Naive thymus-derived CD4-positive, alpha-beta T cell (primary cell): ENCODE measurements around the gene PLK1. TPM values are rescaled to one million over a fixed set of nuclear protein-coding genes. Genes with fewer than 3 reads are reported as not detected.
A peak's percentile ranks its signal among the peaks of the same experiment; 100 is the strongest.
"Not testable (repeated sequence)": the region's sequence is repeated elsewhere in the genome, so short reads cannot be mapped to it uniquely, and the experiment has no call there.

ENCODE experiments used
- ATAC-seq: fragments of 150-1000 bp; cut with Tn5 transposase; 2 replicates; pipeline ENCODE4 v1.10.0; 2021; ENCODE audit warnings: mild to moderate bottlenecking, moderate library complexity
- CTCF ChIA-PET: fragments of 350-600 bp; sonication (Branson Sonifier 250); formaldehyde crosslinking; loops from one replicate; lab custom pipeline; 2021; ENCODE audit warnings: antibody characterized with exemption; lab: Charles Lee
- POLR2A ChIA-PET: fragments of 350-600 bp; sonication (Branson Sonifier 250); formaldehyde crosslinking; loops from one replicate; lab custom pipeline; 2021; ENCODE audit warnings: antibody characterized with exemption, inconsistent platforms; lab: Charles Lee
- DNase-seq, 9 donors: peaks; one replicate each; pipeline versions ENCODE4 v3.0.0 to v3.0.0-alpha.2; 2020 to 2022; ENCODE audit warnings: mixed read lengths in 1 of 9
- H3K27ac ChIP-seq: one replicate; pipeline ENCODE4 v1.7.0; 2013; ENCODE audit warnings: mild to moderate bottlenecking, low read depth, low read length, moderate library complexity
- H3K27me3 ChIP-seq, 2 donors: one replicate each; pipeline ENCODE4 v1.7.0; 2013; ENCODE audit warnings: low read length in 2 of 2, mild to moderate bottlenecking in 2 of 2, moderate library complexity in 2 of 2; ENCODE audit not compliant: control insufficient read depth in 2 of 2, insufficient read depth in 2 of 2
- H3K36me3 ChIP-seq, 3 experiments: 1 replicate in 2 of 3; 2 replicates in 1 of 3; pipeline ENCODE4 v1.7.0; 2013; ENCODE audit warnings: low read length in 3 of 3, mild to moderate bottlenecking in 3 of 3, moderate library complexity in 1 of 3; ENCODE audit not compliant: insufficient read depth in 3 of 3, control insufficient read depth in 2 of 3
- H3K4me1 ChIP-seq, 2 donors: one replicate each; pipeline ENCODE4 v1.7.0; 2013; ENCODE audit warnings: low read length in 2 of 2, mild to moderate bottlenecking in 2 of 2, moderate library complexity in 1 of 2; ENCODE audit not compliant: control insufficient read depth in 2 of 2, insufficient read depth in 2 of 2
- H3K4me3 ChIP-seq: 2 replicates; pipeline ENCODE4 v1.7.0; 2013; ENCODE audit warnings: mild to moderate bottlenecking, low read length
- H3K9me3 ChIP-seq, 3 experiments: 1 replicate in 2 of 3; 2 replicates in 1 of 3; pipeline ENCODE4 v1.7.0; 2013; ENCODE audit warnings: low read length in 3 of 3; ENCODE audit not compliant: control insufficient read depth in 2 of 3
- H3K27ac Mint-ChIP-seq, 9 donors: one replicate each; pipeline ENCODE4 v1.8.0; 2020 to 2022; ENCODE audit warnings: mixed read lengths in 9 of 9, mild to moderate bottlenecking in 8 of 9, moderate library complexity in 5 of 9, inconsistent platforms in 2 of 9
- H3K27me3 Mint-ChIP-seq, 5 donors: one replicate each; pipeline ENCODE4 v1.8.0; 2021 to 2022; ENCODE audit warnings: mixed read lengths in 5 of 5, mild to moderate bottlenecking in 1 of 5
- H3K36me3 Mint-ChIP-seq, 5 donors: one replicate each; pipeline ENCODE4 v1.8.0; 2020 to 2022; ENCODE audit warnings: mixed read lengths in 5 of 5, mild to moderate bottlenecking in 3 of 5, inconsistent platforms in 1 of 5
- H3K4me1 Mint-ChIP-seq, 7 donors: one replicate each; pipeline ENCODE4 v1.8.0; 2020 to 2022; ENCODE audit warnings: mixed read lengths in 7 of 7, mild to moderate bottlenecking in 3 of 7, inconsistent platforms in 1 of 7
- H3K4me3 Mint-ChIP-seq, 10 donors: one replicate each; pipeline ENCODE4 v1.8.0; 2020 to 2022; ENCODE audit warnings: mild to moderate bottlenecking in 10 of 10, mixed read lengths in 10 of 10, moderate library complexity in 6 of 10, inconsistent platforms in 2 of 10
- H3K9me3 Mint-ChIP-seq, 11 donors: one replicate each; pipeline ENCODE4 v1.8.0; 2020 to 2022; ENCODE audit warnings: mixed read lengths in 11 of 11, mild to moderate bottlenecking in 4 of 11, inconsistent platforms in 1 of 11, moderate library complexity in 1 of 11
- intact Hi-C, 2 donors: fragments of 100-400 bp; cut with micrococcal nuclease; formaldehyde crosslinking; loops; one replicate each; pipeline ENCODE4 v1.15.1; 2023
- polyA plus RNA-seq, 2 donors: library from polyadenylated mRNA; unstranded; fragments of 300-500 nt; fragmentation: Illumina TruSeq; gene quantifications; one replicate each; pipeline ENCODE4 v1.2.3, GENCODE V29; 2021
- total RNA-seq, 6 experiments: library from RNA in 5 of 6; stranded (reverse) in 5 of 6; gene quantifications; 1 replicate in 5 of 6; 2 replicates in 1 of 6; pipeline ENCODE4 v1.2.3 and lab custom pipeline; 2021 to 2026

Gene PLK1
- total and polyA plus RNA-seq, 7 experiments from 2014 or later = 0.16 to 65.0 (median 3.0) TPM

GRCh38 chr16:23711785-23712184, 33.1 kb downstream of the PLK1 start:
- intact Hi-C loops = no loop called here
- ChIA-PET POLR2A (interaction anchor here (0.7 kb wide), 1 partner anchor 23 kb away, joined by 3 read pairs; no protein-coding TSS in a partner anchor), CTCF (no interaction called here)
- no peaks in the 10 kb centered on the region for H3K4me1 ChIP-seq
- Mint-ChIP-seq H3K4me1 (peaks cover 0 to 3% (median 0%) of the 10 kb centered on the region in 7 donors), H3K9me3 (peaks cover 0 to 31% (median 11%) of the 10 kb centered on the region in 11 donors), H3K27ac (no peak overlapping the region), H3K36me3 (peaks cover 0 to 5% (median 0%) of the 10 kb centered on the region in 5 donors), H3K27me3 (peaks cover 35 to 57% (median 53%) of the 10 kb centered on the region in 5 donors), H3K4me3 (no peak overlapping the region)
- no peak overlapping the region for H3K4me3 ChIP-seq
- H3K27me3 ChIP-seq = peaks cover 0 to 2% of the 10 kb centered on the region in 2 donors
- no peaks in the 10 kb centered on the region for H3K36me3 ChIP-seq
- ATAC-seq (no peak), DNase-seq (no peak)
- H3K27ac ChIP-seq = no peak overlapping the region
- peaks cover 0 to 18% (median 0%) of the 10 kb centered on the region in 3 experiments for H3K9me3 ChIP-seq

DNA sequence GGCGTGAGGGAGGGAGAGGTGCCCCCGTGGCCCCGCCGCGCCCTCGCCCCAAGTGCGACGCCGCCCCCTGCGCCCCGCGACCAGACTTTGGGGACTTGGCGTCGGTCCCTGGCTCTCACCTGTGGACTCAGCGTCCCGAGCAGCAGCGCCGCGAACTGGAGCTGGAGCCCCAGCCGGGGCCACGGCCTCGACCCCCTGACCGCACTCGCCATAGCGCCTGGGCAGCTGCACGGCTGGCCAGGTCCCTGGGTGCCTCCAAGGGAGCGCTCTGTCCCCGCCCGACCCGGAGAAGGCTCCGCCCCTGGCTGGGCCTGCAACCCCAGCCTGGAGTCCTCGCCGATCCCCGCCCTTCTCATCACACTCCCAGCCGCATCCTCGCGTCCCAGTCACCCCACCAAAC, 34.3 kb downstream of the PLK1 start, which contains the start of gene ERN2:
ERN2 (minus strand) TSS at position 247 of the 400 bp plus-strand sequence; CDS start at position 212, 35 bp downstream.
- intact Hi-C loops = no loop called here
- CTCF ChIA-PET = no interaction called here
- Histone ChIP-seq H3K36me3 (no peaks in the 10 kb centered on the region), H3K27ac (no peak within 1 kb of the TSS), H3K27me3 (peaks cover 0 to 2% of the 10 kb centered on the region in 2 donors), H3K4me3 (no peak within 1 kb of the TSS), H3K4me1 (no peaks in the 10 kb centered on the region), H3K9me3 (peaks cover 0 to 18% (median 0%) of the 10 kb centered on the region in 3 experiments)
- POLR2A ChIA-PET = no interaction called here
- DNase-seq (no peak), ATAC-seq (no peak)
- Mint-ChIP-seq H3K4me1 (peaks cover 0 to 3% (median 0%) of the 10 kb centered on the region in 7 donors), H3K27me3 (peaks cover 42 to 63% (median 60%) of the 10 kb centered on the region in 5 donors), H3K36me3 (peaks cover 0 to 5% (median 0%) of the 10 kb centered on the region in 5 donors), H3K27ac (no peak within 1 kb of the TSS), H3K9me3 (peaks cover 0 to 31% (median 11%) of the 10 kb centered on the region in 11 donors), H3K4me3 (peak within 1 kb of the TSS in 1 of 10 donors; percentile 52)

DNA sequence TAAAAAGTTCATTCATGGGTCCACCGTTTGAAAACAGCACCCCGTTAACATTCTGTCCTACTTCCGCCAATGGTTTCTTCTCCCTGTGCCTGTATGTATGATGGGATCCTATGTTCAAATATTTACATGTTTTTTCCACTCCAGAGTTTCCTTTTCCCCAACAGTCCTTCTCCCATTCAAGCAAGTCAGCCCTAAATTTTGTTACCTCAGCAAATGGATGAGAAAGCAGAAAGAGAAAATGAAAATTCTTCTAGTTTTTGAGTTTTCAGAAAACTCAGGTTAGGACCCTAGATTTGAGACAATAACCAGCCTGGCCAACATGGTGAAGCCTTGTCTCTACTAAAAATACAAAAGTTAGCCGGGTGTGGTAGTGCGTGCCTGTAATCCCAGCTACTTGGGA, 37.8 kb downstream of the PLK1 start:
- Histone ChIP-seq H3K4me1 (no peaks in the 10 kb centered on the region), H3K27ac (no peak overlapping the region), H3K9me3 (no peaks in the 10 kb centered on the region), H3K36me3 (no peaks in the 10 kb centered on the region), H3K4me3 (no peak overlapping the region), H3K27me3 (peaks cover 0 to 4% of the 10 kb centered on the region in 2 donors)
- Mint-ChIP-seq H3K9me3 (peaks cover 0 to 12% (median 4%) of the 10 kb centered on the region in 11 donors), H3K4me3 (no peak overlapping the region), H3K36me3 (peaks cover 0 to 1% (median 0%) of the 10 kb centered on the region in 5 donors), H3K27me3 (peaks cover 45 to 51% (median 47%) of the 10 kb centered on the region in 5 donors), H3K27ac (no peak overlapping the region), H3K4me1 (peaks cover 0 to 3% (median 0%) of the 10 kb centered on the region in 7 donors)
- ChIA-PET POLR2A (no interaction called here), CTCF (no interaction called here)
- ATAC-seq (no peak), DNase-seq (no peak)
- intact Hi-C loops = no loop called here

DNA sequence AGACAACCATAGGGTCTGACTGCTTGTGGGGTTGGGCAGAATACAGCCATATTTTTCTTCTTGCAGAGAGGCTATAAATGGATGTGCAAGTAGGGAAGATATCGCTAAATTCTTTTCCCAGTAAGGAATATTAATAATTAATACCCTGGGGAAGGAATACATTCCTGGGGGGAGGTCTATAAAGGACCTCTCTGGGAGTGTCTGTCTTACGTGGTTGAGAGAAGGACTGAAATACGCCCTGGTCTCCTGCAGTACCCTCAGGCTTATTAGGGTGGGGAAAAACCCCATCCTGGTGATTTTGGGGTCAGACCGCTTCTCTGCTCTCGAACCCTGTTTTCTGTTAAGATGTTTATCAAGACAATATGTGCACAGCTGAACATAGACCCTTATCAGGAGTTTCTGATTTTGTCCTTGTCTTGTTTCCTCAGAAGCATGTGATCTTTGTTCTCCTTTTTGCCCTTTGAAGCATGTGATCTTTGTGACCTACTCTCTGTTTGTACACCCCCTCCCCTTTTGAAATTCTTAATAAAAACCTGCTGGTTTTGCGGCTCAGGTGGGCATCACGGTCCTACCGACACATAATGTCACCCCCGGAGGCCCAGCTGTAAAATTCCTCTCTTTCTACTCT, 44.0 kb downstream of the PLK1 start:
- H3K36me3 Mint-ChIP-seq, CTCF ChIA-PET, DNase-seq, POLR2A ChIA-PET, H3K9me3 ChIP-seq, H3K4me3 Mint-ChIP-seq, ATAC-seq, H3K4me1 Mint-ChIP-seq, intact Hi-C loops, H3K36me3 ChIP-seq, H3K27ac ChIP-seq, H3K27ac Mint-ChIP-seq, H3K4me1 ChIP-seq, H3K4me3 ChIP-seq, H3K27me3 ChIP-seq: not testable (repeated sequence)
- peaks cover 16 to 30% (median 22%) of the 10 kb centered on the region in 5 donors for H3K27me3 Mint-ChIP-seq
- H3K9me3 Mint-ChIP-seq = peaks cover 6 to 31% (median 10%) of the 10 kb centered on the region in 11 donors

DNA sequence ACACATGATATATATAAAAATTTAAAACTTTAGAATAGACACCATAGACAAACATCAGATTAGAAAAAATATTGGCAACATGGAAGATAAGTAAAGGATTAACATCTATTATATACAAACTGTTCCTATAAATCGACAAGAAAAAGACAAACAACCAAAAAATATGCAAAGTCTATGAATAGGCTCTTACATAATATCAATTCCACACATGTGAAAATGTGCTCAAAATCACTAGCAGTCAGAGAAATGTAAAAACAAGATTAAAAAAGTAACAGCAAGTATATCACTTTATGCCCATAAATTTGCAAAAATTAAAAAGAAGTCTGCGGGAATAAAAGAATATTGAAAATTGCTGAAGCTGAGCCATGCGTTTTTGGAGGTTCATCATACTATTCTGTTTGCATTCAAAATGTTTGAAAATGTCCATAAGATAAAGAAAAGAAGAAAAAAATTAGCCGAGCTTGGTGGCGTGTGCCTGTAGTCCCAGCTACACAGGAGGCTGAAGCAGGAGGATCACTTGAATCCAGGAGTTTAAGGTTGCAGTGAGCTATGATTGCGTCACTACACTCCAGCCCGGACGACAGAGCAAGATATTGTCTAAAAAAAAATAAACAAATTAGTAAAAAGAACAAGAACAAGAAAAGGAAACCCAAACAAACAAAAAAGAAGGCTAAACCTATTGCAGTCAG, 45.6 kb downstream of the PLK1 start:
- Mint-ChIP-seq H3K27me3 (peaks cover 10 to 26% (median 17%) of the 10 kb centered on the region in 5 donors), H3K9me3 (peaks cover 6 to 31% (median 10%) of the 10 kb centered on the region in 11 donors), H3K36me3 (peaks cover 0 to 6% (median 5%) of the 10 kb centered on the region in 5 donors), H3K4me3 (no peak overlapping the region), H3K4me1 (peaks cover 0 to 5% (median 4%) of the 10 kb centered on the region in 7 donors), H3K27ac (no peak overlapping the region)
- Histone ChIP-seq H3K36me3 (no peaks in the 10 kb centered on the region), H3K9me3 (peaks cover 0 to 4% (median 0%) of the 10 kb centered on the region in 3 experiments), H3K4me3 (no peak overlapping the region), H3K4me1 (no peaks in the 10 kb centered on the region), H3K27me3 (peaks cover 0 to 2% of the 10 kb centered on the region in 2 donors), H3K27ac (no peak overlapping the region)
- no peak for ATAC-seq
- ChIA-PET POLR2A (no interaction called here), CTCF (no interaction called here)
- intact Hi-C loops = no loop called here
- DNase-seq = no peak

- CTCF ChIA-PET = interaction anchor here (0.6 kb wide), 1 partner anchor 751 kb away, joined by 3 read pairs; no protein-coding TSS in a partner anchor
- intact Hi-C loops = no loop called here
- H3K27me3 ChIP-seq = peaks cover 0 to 2% of the 10 kb centered on the region in 2 donors
Observed at GRCh38 chr16:23724785-23725131, 46.1 kb downstream of the PLK1 start.

More at GRCh38 chr16:23724785-23725131, 46.1 kb downstream of the PLK1 start:
- no peak overlapping the region for H3K27ac Mint-ChIP-seq
- peaks cover 6 to 31% (median 10%) of the 10 kb centered on the region in 11 donors for H3K9me3 Mint-ChIP-seq
- H3K27ac ChIP-seq = no peak overlapping the region
- no peaks in the 10 kb centered on the region for H3K4me1 ChIP-seq
- H3K4me3 ChIP-seq = no peak overlapping the region
- H3K36me3 ChIP-seq = no peaks in the 10 kb centered on the region
- H3K9me3 ChIP-seq = peaks cover 0 to 4% (median 0%) of the 10 kb centered on the region in 3 experiments
- peaks cover 0 to 6% (median 4%) of the 10 kb centered on the region in 7 donors for H3K4me1 Mint-ChIP-seq
- H3K36me3 Mint-ChIP-seq = peaks cover 0 to 6% (median 5%) of the 10 kb centered on the region in 5 donors
- ATAC-seq (no peak), DNase-seq (no peak)
- no peak overlapping the region for H3K4me3 Mint-ChIP-seq
- H3K27me3 Mint-ChIP-seq = peaks cover 13 to 32% (median 20%) of the 10 kb centered on the region in 5 donors
- POLR2A ChIA-PET = no interaction called here
